ENCODE results near the gene NDUFB4.

DNA sequence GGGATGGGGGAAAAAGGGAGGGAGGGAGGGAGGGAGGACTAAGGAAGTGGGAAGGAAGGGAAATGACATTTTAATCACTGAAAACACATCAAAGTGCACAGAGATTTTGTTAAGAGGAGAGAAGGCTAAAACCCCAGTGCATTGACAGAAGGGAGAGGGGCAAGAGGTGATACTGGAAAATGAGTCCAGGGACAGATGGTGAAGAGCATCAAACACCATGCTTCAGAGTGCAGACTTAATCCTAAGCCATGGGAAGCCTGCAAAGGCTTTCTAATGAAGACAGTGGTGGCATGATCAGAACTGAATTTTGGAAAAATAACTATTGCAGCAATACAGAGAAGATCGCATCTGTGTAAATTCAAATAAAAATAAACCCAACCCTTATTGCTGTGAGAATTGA lies 44.1 kb downstream of the NDUFB4 start:
- TF ChIP-seq, protein P1, sequence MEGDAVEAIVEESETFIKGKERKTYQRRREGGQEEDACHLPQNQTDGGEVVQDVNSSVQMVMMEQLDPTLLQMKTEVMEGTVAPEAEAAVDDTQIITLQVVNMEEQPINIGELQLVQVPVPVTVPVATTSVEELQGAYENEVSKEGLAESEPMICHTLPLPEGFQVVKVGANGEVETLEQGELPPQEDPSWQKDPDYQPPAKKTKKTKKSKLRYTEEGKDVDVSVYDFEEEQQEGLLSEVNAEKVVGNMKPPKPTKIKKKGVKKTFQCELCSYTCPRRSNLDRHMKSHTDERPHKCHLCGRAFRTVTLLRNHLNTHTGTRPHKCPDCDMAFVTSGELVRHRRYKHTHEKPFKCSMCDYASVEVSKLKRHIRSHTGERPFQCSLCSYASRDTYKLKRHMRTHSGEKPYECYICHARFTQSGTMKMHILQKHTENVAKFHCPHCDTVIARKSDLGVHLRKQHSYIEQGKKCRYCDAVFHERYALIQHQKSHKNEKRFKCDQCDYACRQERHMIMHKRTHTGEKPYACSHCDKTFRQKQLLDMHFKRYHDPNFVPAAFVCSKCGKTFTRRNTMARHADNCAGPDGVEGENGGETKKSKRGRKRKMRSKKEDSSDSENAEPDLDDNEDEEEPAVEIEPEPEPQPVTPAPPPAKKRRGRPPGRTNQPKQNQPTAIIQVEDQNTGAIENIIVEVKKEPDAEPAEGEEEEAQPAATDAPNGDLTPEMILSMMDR (IDR thresholded peaks at IDR 0.05): no peak
- no peak for TF ChIP-seq POLR2A (IDR thresholded peaks at IDR 0.05)

Data from esophagus squamous epithelium (tissue), 4 donors.